Midbrain (tissue), 1 donor: ENCODE measurements around the gene LRP2.
A peak's percentile ranks its signal among the peaks of the same experiment; 100 is the strongest.
"Not testable (repeated sequence)": the region's sequence is repeated elsewhere in the genome, so short reads cannot be mapped to it uniquely, and the experiment has no call there.

Source experiments
- DNase-seq: peaks from one replicate; lab custom pipeline; 2025; lab: John Stamatoyannopoulos, UW

Gene LRP2

DNA sequence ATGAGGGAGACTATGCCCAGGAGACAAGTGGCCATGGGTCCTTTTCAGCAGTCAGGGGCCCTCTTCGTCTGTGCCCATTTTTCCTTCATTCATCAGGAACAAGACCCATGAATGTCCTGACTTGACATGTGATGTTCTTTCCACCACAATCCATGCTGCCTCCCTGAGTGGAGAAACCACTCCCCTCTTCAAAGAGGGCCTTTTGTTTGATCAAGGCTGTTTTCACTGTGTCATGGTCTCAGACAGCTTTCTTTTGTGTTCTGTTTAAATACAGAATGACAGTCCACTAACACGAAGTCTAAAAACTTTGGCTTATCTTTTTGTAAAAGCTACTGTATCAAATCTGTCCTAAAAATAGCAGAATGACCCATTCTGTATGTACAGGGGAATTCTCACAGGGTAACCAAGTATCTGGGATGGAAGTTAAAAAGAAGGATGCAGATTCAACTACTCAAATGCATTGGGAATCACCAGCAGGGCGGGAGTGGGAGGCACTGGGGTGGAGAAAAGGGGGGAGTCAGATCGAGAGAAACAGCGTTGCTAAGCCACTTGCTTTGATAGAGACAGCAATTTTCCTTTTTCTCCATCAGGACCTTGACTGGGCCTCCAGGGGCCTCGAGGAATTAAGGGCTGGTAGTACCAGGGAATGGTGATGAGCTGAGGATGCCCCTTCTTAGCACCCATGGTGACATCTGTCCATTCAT is 13.9 kb downstream of the LRP2 start:
- peak; percentile 81 for DNase-seq

DNA sequence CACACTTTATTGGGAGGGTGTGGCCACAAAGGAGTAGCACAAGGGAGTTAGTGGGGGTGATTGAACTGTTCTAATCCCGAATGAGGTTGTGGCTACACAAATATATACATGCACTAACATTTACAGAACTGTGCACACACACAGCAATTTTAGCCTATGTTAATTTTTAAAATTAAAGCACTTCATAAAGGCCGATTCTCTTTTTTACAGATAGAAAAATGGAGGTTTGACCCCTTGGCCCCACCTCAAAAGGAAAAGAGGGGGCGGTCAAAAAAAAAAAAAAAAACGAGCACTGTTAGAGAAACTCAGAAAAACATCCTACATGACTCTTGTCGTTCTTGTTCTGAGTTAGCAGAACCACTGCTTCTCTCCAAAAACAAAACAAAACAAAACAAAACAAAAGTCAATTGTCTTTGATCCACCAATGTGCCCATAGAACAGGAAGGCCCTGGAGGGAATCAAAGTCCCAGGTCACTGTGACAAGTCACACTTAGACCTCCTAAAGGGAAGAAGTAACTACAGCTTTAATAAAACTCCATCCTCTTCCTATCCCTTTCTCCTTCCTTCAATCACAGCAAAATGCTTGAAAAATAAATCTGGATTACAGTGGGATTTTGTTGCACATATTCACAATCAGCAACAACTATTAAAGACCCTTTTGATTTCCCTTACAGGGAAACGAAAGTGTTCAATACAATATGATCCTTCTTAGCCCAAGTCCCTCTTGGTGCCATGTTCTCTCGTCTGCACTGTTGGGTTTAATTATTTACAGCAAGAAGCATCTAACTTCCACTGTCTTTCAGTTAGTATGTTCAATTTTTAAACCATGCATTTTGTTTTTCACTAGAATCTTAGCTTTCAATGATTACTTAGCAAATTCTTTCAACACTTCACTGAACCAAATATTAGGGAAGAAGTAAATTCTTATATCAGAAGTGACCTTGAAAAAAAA is 16.6 kb downstream of the LRP2 start:
- DNase-seq, result peak; percentile 66

DNA sequence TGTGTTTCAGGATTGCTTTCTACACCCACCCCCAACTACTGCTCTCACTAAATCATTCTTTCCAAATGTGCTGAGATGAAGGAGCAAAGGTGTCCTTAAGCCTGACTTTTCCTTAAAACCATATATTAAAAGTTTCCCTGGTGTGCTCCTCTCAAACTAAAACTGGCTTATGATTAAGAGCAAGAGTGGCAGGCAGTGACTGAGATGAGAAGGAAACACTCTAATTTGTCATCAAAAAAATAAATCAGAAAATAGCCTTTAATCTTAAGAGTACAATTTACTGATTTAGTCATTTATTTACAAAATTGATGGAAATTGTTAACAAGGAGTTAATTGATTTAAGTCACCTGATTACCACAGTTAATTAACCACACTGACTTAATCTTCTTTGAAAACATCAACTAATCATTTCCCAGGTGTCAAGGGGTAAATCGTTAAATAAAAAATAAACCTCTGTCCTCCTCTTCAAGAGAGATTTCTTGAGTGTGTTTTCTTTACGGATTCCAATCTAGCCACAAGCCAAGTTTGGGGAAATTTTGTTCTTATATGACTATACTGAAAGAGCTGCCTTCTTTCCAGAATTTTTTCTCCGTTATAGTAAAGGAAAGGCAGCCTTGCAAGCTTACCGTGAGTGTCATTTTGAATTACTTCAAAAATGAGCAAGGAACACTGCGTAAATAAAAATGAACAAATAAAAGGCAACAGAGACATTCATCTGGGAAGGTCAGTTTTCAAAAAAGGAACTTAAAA is 17.4 kb downstream of the LRP2 start:
- no peak for DNase-seq

DNA sequence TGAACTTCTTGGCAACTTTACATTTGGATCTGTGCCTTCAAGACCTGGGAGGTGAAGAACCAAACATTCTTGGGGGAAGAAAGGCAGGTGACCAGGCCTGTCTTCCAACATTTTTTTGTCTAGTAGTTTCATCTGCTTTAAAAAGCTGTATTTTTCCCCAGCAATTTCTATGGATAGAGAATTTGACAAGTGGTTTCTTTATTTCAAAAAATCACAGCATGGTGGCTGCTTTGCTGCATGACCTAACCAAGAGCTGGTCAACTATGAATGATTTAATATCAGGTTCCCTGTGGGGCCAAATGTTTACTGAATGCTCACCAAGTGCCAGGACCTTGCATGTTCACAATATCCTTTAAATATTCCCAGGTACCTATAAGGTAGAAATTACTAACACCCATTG is 19.1 kb downstream of the LRP2 start:
- no peak for DNase-seq

DNA sequence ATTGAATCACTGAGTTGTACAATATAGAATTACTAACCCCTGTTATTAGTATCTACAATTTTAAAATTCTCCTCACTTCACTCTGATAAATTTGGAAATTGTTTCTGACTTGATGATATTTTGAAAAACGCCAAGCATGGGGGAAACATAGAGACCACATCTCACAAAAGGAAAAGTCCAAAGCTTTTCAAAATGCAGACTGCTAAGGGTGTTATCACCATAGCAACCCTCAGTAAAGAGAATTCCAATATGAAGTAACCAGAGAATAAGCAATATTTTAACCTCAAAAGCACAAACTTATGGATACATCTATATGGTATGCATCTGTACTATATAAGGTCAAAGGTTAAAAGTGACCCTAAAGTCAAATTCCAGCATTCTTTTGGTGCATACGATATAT is 22.7 kb downstream of the LRP2 start:
- no peak for DNase-seq

DNA sequence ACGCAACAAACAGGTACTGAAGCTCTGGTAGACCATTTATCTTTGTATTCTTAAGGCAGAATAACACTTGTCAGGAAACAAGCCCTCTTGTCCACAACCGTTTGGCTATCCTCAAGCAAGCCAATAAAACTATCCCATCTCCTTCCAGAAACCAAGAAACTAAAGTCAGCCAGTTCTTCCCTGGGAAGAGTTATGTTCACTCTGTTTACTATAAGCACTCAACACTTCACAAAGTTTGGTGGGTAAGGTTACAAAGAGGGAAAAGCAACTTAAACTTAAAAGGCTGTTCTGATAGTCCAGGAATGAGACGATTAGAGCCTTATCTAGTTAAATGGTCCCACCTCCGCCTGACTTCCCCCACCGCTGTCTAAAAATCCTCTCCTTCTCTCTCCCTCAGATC is 25.6 kb downstream of the LRP2 start:
- DNase-seq, result no peak

DNA sequence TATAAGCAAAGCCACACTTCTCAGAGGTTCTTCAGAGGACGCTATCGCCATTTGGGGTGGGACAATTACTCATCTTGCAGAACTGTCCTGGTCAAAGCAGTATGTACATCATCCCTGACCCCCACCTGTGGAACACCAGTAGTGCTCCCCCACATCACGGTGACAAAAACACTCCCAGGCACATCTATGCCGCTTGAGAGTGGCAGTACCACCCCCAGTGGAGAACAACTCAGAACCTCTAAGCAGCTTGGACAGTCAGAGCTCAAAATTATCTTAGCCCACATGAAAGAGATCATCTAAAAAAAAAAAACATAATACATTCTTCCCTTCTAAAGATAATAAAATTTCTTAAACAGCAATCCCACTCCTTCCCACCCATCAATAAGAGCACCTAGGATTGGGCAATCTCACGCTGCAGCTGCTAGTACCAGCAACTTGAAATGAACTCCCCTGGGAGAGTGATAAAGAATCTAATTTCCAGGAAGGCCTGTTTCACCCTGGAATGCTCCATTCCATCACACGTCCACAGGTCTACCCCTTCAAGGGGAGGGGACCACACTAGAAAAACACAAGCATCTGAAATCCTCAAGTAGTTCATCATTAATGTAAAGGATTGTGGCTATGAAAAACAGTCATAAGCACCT is 31.7 kb downstream of the LRP2 start:
- no peak for DNase-seq

DNA sequence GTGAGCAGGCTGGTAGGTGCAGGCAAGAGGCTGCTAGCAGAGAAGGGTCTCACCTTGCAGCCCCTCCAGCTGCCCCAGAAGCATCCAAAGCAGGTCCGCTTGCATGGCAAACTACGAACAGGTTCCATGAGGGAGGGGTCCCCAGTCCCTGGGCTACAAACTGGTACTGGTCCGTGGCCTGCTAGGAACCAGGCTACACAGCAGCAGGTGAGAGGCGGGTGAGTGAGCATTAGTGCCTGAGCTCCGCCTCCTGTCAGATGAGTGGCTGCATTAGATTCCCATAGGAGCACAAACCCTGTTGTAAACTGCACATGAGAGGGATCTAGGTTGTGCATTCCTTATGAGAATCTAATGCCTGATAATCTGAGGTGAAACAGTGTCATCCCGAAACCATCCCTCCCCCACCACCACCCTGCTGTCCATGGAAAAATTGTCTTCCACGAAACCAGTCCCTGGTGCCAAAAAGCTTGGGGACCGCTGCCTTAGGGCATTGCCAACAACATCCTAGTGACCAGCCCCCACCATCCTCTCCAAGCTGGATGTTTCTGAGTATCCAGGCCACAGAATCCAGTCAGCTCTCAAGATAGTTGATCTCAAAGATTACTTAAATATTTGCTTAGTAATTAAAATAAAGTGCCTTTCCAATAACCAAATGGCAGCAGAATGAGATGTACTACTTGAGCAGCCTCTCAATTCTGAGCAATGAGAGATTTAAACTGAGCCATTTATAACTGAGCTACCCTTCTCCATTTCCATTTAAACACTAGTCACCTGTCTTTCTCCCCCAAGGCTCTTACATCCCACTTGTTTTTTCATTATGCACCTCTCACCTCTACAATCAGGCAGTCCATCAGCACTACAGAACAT is 32.4 kb downstream of the LRP2 start:
- DNase-seq, result no peak

DNA sequence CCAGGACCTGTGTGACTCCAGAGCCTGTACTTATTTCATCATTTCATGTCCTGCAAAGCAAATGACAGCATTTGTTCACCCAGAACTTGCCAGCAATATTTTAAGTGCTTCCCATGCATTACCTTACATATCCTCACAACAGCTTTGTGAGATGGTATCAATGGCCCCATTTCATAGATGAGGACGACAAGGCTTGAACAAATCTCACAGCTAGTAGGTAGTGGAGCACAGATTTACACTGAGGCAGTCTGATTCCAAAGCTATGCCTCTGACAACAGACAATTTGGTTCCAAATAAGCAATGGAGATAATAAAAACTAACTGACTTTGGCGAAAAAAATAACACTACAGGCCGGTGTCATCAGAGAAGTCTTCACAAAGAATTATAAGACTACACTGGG is 33.5 kb downstream of the LRP2 start:
- DNase-seq, result no peak

DNA sequence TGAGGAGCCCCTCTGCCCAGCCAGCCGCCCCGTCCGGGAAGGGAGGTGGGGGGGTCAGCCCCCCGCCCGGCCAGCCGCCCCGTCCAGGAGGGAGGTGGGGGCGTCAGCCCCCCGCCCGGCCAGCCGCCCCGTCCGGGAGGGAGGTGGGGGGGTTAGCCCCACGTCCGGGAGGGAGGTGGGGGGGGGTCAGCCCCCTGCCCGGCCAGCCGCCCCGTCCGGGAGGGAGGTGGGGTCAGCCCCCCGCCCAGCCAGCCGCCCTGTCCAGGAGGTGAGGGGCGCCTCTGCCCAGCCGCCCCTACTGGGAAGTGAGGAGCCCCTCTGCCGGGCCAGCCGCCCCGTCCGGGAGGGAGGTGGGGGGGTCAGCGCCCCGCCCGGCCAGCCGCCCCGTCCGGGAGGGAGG is 34.5 kb downstream of the LRP2 start:
- DNase-seq, result not testable (repeated sequence)

DNA sequence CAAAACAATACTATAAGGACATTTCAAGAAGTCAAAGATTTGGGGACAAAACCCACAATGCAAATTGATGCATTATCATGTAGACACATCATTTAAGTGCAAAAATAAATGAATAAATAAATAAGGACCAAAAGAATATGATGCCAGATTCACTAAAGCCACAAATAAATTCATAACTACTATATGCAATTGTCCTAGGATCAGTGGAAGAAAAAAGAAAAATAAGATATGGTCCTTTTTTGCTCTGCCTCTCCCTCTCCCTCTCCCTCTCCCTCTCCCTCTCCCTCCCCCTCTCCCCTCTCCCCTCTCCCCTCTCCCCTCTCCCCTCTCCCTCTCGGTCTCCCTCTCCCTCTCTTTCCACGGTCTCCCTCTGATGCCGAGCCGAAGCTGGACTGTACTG is 36.4 kb downstream of the LRP2 start:
- DNase-seq, result not testable (repeated sequence)

DNA sequence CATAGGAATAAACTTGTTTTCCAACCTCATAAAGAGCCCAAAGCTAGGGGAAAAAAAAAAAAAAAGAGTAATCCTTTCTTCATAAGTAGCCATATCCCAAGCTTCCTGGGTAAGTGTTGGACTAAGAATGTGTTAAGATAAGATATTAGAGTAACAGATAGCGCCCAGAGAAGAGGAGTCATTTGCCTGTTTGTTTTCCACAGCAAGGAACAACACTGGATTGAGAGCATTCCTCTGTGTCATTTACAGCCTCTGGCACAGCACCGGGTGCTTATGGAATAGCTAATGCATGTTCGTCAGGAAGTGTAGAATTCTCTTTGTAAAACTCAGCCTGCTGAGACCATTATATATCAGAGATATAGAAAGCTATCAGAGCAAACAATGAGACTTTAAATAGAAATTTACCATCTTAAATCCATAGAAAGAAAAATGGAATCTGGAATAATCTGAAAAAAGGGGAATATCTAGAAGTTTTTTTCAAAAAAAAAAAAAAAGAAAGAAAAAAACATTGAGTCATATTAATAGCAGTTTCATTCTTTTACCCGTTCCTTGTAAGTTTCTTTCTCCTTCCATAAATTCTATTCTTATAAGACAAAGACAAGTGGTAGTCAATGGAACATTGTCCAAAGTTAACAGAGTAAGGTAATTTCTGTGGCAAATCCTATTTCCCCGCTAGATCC is 37.6 kb downstream of the LRP2 start:
- no peak for DNase-seq

DNA sequence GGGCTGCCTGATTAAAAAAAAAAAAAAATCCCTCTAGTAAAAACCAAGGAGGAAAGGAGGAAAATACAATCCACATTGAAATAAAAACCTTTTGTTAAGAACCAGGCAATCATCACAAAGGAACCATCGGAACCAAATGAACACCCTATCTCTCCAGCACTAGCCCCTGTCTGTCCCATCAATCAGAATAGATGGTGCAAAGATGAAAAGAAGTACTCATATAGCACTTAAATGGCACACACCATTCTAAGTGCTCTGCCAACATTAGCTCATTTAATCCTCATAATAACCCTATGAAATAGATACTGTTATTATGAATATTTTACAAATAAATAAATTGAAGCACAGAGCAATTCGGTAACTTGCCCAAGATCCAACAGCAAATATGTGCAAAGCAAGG is 38.5 kb downstream of the LRP2 start:
- DNase-seq, result no peak

DNA sequence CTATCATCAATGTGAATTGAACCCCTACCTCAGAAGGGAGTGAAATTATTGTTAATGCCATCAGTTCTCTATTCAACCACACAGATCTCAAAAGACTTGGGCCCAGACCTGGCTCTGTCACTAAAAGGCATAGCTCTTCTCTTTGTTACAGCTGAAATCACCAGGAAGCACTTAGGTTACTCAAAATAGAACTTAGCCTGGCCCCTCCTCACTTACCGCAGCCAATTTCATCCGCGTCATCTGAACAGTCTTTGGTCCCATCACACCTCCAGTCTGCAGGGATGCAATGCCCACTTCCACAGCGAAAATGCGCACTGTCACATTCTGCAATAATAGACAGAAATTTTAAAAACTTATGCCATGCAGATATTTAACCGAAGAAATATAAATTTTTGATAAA is 41.8 kb downstream of the LRP2 start:
- DNase-seq, result no peak

DNA sequence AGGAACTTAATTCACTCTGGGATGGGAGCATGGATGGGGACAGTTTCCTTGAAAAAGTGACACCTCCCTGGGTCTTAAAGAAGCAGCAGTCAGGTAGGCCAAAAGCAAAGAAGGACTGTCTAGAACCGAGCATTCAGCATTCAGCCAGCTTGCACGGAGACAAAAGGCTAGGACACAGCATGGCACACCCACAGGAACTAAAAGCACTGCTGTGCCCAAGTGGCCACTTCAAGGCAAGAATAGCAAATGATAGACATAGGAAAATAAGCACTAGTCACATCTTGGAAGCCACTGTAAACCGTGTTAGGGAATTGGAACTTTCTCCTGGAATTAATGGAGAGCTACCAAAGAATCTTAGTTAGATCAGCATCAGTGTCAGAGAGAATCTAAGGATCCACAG is 47.0 kb downstream of the LRP2 start:
- DNase-seq, result no peak

DNA sequence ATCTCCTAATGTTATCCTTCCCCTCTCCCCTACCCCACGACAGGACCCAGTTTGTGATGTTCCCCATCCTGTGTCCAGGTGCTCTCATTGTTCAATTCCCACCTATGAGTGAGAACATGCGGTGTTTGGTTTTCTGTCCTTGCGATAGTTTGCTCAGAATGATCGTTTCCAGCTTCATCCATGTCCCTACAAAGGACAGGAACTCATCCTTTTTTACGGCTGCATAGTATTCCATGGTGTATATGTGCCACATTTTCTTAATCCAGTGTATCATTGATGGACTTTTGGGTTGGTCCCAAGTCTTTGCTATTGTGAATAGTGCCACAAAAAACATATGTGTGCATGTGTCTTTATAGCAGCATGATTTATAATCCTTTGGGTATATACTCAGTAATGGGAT is 54.0 kb downstream of the LRP2 start:
- DNase-seq, result not testable (repeated sequence)

DNA sequence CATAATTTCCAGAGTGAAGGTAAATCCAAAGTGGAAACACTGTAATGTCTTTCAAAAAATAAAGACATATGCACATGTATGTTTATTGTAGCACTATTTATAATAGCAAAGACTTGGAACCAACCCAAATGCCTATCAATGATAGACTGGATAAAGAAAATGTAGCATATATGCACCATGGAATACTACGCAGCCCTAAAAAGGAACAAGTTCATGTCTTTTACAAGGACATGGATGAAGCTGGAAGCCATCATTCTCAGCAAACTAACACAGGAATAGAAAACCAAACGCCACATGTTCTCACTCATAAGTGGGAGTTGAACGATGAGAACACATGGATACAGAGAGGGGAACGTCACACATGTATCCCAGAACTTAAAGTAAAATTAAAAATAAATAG is 57.6 kb downstream of the LRP2 start:
- DNase-seq, result not testable (repeated sequence)

DNA sequence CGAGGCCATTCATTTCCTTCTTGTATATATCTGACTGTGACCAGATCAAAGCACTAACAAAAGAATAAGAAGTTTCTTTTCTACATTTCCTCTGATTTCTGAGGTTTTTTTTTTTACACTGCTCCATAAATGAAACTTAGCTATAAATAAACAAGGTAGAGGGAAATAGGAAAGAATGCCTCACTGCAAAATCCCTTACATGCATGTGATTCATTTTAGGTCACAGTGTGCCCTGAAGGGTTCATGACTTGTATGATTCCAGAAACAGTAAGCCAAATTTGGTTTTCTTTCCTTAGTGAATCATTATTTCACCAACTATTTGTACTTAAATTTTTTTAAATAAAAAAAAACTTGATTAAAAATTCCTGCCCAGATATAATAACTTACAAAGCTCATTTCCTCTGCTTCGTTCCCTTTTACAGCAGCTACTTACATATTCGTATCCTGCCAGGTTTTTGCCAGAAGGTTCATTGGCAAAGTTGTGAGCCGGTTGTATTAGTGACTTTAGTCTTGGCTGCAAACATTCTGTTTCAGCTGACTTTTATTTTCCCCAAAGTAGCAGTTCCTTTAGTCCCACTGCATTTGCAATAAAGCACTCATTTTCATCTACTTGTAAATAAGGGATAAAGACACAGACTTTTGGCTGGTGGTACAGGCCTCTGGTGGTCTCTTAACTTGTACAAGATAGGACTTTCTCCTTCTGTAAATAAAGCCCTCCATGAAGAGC is 58.6 kb downstream of the LRP2 start:
- DNase-seq, result peak; percentile 21

DNA sequence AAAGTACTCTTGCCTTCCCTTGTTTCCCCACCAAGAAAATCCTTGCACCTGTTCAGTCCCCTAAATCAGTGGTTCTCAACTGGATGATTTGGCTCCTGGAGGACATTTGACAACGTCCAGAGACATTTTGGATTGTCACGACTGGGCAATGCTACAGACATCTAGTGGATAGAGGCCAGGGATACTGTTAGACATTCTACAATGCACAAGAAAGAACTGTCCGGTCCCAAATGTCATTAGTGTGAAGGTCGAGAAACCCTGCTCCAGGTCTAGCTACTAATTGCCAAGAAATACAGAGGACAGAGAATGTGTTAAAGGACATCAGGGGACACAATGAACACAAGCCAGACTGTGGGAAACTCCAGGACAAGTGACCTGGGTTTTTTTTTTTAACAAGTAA is 60.0 kb downstream of the LRP2 start:
- no peak for DNase-seq
